Epithelial cell of alveolus of lung (primary cell): ENCODE data around the gene IL1RAPL1. TPM values are rescaled to one million over a fixed set of nuclear protein-coding genes. Genes with fewer than 3 reads are reported as not detected.

Experiments
- total RNA-seq: library from RNA; depleted of rRNA; stranded (reverse); fragments of >200 nt; gene quantifications from 2 replicates; pipeline ENCODE4 v1.2.1, GENCODE V29; 2015

Gene IL1RAPL1
- 0.40 and 1.9 TPM in 2 replicates for total RNA-seq

DNA sequence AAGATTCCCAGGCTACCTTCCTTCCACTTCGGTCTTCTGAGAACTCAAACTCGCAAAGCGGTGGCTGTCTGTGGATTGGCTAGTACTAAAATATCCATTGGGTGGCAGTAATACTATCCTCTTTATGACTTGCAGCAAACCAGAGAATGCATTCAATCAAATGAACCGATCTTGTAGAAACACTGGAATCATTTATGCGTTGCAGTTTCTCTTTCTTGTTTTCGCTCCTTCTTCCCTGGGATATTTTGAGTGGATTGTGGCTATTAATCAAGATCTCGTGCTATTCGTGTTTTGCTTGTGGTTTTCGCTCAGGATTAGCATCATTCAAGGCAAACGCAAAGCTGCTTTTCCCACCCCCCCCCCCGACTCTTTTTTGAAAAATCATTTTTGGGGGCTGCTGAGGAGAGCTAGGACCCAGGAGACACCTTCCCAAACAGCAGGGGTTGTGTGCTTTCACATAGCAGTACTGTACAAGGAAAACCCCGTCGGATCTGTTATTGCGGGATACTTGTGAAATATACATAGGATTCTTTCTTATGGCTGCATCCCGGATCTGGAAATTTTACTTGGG is at the start of gene IL1RAPL1:
Gene IL1RAPL1 (plus strand): TSS at position 466 of the 571 bp plus-strand sequence.

